ENCODE measurements around the gene GPR158.

GPR158 gene

GRCh38 chr10:25467881-25468280 lies 293.1 kb downstream of the GPR158 start:
- no peak for DNase-seq (ENCODE audit: low spot score)
- no peak overlapping the region for H3K4me3 ChIP-seq
- no peak overlapping the region for H3K27ac ChIP-seq
- TF ChIP-seq, protein P1, sequence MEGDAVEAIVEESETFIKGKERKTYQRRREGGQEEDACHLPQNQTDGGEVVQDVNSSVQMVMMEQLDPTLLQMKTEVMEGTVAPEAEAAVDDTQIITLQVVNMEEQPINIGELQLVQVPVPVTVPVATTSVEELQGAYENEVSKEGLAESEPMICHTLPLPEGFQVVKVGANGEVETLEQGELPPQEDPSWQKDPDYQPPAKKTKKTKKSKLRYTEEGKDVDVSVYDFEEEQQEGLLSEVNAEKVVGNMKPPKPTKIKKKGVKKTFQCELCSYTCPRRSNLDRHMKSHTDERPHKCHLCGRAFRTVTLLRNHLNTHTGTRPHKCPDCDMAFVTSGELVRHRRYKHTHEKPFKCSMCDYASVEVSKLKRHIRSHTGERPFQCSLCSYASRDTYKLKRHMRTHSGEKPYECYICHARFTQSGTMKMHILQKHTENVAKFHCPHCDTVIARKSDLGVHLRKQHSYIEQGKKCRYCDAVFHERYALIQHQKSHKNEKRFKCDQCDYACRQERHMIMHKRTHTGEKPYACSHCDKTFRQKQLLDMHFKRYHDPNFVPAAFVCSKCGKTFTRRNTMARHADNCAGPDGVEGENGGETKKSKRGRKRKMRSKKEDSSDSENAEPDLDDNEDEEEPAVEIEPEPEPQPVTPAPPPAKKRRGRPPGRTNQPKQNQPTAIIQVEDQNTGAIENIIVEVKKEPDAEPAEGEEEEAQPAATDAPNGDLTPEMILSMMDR (IDR thresholded peaks at IDR 0.05) = no peak

- no peak for DNase-seq (ENCODE audit: low spot score)
- no peak overlapping the region for H3K27ac ChIP-seq
- TF ChIP-seq, protein P1 (IDR thresholded peaks at IDR 0.05) = no peak
- no peak overlapping the region for H3K4me3 ChIP-seq
These were observed 306.7 kb downstream of the GPR158 start for GRCh38 chr10:25481467-25481866.

DNA sequence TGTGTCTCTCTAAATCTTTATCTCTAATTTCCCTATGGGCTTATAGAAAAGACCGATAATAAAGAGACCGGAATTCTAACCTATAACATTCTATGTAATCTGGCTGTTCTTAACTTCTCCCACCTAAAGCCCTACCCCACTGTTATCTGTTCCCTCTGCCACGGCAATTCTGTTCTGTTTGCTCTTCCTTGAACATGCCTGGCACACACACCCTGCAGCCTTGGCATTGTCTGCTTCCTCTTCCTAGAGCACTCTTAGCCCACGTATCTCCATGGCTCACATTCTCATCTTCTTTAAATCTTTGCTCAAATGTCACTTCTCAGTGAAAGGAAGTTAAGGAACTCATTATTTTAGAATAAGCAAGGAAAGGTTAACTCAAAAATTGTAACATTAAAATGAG lies 309.2 kb downstream of the GPR158 start:
- no peak for DNase-seq (ENCODE audit: low spot score)
- Histone ChIP-seq H3K27ac (no peak overlapping the region), H3K4me3 (no peak overlapping the region)
- TF ChIP-seq, protein P1 (IDR thresholded peaks at IDR 0.05) = no peak

DNA sequence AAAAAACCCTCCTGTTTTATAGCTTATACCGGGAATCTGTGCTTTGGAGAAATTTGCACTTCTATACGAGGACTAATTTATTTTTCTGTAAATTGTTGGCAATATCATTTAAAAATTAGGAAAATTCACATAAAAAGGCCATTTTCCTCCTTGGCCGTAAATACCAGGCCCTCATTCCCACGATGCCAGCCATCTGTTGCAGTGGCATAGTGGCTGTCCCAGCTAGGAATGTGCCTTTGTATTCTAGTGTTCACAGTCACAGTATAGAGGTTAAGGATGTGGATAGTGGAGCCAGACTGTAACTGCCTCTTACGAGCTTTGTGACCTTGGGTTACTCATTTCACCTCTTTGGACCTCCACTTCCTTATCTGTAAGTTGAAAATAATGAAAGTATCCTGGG lies 312.5 kb downstream of the GPR158 start:
- Histone ChIP-seq H3K27ac (no peak overlapping the region), H3K4me3 (no peak overlapping the region)
- TF ChIP-seq, protein P1 (IDR thresholded peaks at IDR 0.05) = no peak

DNA sequence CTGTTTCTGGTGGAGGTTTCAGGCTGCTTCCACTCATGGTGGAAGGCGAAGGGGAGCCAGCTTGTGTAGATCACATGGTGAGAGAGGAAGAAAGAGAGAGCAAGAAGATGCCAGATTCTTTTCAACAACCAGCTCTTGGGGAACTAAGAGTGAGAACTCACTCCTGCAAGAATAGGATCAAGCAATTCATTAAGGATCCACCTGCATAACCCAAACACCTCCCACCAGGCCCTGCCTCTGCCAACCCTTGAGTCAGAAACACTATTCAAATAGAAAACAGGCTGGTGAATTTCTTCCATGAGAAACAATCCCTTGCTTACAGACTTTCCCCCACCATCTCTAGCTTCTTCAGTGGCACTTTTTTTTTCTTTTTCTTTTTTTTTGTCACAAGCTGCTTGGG lies 317.2 kb downstream of the GPR158 start:
- H3K4me3 ChIP-seq = no peak overlapping the region
- no peak overlapping the region for H3K27ac ChIP-seq
- no peak for DNase-seq (ENCODE audit: low spot score)
- TF ChIP-seq, protein P1 (IDR thresholded peaks at IDR 0.05) = no peak

More for the DNA sequence above, 312.5 kb downstream of the GPR158 start:
- no peak for DNase-seq (ENCODE audit: low spot score)

DNA sequence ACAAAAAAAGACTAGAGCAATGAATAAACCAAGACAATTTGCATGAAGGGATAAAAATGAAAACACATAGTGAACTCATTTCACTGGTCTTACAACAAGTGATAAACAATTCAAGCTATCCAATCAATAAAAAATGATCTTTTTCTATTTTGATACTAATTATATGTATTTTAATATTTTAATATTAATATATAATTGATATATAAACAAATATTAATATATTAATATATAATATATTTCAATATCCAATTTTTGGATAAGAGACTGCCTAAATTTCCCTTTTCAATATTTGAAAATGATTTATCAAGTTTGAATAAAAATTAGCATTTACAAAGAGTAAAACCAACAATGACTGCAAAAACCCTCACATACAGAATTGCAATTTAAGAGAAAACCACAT lies 317.9 kb downstream of the GPR158 start:
- H3K4me3 ChIP-seq = no peak overlapping the region
- H3K27ac ChIP-seq = no peak overlapping the region
- TF ChIP-seq, protein P1 (IDR thresholded peaks at IDR 0.05) = no peak
- DNase-seq (ENCODE audit: low spot score) = no peak

DNA sequence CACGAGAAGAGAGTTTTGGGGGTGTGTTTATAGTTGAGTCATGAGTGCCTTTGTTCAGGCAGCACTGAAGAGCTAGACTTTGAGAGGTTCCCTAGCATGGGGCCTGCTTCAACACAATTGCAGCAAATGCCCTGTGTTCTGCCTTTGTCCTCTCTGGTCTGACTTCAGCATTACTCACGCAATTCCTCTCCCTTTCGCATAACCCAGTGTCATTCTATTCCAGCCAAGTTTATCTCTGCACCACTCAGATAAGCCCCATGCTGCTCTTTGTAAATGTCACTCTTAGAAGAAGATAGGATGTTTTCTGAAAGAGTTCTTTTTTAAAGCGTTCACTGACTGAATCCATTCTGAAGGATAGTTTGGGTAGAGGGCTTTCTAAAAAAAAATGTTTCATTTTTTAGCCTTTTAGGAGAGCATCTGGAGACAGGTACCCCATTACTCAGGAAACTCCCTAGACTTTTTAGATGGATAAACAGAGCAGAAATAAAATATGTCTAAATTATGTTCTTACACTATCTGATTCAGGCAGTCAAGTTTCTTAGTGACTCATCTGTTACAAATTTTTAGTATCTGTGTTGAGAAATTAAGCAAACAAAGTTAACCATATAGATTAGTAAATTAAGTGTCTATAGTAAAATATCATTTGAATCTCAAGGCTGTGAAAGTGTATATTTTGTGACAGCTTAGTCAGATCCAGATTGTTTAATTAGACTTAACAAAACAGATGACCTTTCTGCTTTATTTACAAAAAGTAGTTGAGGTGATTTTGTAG lies 318.5 kb downstream of the GPR158 start:
- TF ChIP-seq, protein P1 (IDR thresholded peaks at IDR 0.05) = no peak
- no peak for DNase-seq (ENCODE audit: low spot score)
- H3K4me3 ChIP-seq = no peak overlapping the region
- H3K27ac ChIP-seq = no peak overlapping the region

All from coronary artery (tissue), 2 donors.